ACHN (cell line): Measurements from ENCODE around the gene CLSTN2.

Experiments used
- DNase-seq: peaks from one replicate; pipeline ENCODE4 v3.0.0-alpha.2; 2015
- in situ Hi-C: cut with HindIII; loops from 2 replicates; pipeline ENCODE4 v1.10.0; 2017; ENCODE audit warnings: low sequenced_read_pairs, low pct_ligation_motif_present, low pct_unique_long_range_greater_than_20kb

The CLSTN2 gene

DNA sequence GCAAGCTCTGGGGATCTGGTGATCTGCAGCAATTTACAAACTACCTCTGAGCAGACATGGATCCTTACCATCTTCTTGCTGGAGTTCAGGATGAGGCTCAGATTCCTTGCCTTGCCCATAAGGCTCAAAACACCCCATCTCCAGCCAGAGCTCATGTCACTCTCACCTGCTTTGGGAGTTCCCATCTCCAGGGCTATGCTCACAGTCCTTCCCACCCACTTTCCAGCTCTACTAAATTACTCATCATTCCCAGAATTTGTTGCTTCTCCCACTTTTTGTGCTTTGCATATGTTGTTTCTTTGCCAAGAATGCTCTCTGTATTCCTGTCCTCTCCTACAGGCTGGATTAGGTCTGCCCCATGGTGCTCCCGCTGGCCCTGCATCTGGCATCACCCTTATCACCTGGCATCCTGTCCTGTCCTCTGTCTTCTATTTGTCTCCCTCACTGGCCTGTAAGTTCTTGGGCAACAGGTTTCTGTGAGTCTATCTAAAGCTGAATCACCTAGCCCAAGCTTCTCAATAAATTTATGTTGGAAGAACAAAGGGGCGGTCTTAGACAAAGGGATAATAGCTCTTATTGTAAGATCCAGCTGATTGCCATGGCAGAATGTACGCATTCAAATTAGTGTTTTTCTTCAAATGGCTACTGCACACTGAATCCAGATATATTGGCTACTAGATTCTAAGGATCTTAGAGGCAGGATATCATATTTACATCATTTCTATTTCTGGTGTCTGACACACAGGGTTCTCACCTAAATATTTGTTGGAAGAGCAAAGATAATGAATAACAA is 179.2 kb downstream of the CLSTN2 start:
- no peak for DNase-seq
- in situ Hi-C loops, result no loop called here

DNA sequence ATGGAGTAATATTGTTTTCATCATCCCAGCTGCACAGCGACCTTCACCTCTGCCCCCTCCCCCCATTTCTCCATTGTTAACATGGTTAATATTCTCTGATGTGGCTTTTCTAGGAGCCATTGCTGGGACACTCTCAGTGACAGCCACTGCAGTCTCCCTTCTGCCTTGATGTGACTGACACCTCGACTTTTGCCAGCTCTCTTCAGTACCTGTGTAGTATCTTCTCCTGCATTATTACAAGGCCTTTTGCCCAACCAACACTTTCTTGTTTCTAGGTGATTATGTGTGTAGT is 179.8 kb downstream of the CLSTN2 start:
- in situ Hi-C loops, result no loop called here
- DNase-seq, result no peak

DNA sequence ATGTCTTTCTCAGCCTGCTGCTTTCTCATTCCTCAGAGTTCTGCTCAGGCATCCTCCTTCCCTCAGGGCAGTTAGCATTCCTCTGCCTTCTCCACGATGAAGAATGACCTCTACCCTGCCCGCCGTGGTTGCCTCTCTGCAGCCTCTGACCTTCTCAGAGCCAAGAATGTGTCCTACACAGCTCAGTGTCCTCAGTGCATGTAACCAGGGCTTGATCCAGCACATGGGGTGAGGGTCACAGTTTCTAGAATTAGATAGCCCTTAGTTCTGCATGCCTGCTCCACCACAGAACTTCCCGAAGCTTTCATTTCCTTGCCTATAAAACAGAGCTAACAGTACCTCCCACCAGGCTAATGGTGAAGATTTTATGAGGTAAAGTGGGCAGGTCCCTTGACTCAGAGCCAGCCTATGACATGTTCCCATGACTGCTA is 182.1 kb downstream of the CLSTN2 start:
- in situ Hi-C loops, result no loop called here
- DNase-seq, result no peak

DNA sequence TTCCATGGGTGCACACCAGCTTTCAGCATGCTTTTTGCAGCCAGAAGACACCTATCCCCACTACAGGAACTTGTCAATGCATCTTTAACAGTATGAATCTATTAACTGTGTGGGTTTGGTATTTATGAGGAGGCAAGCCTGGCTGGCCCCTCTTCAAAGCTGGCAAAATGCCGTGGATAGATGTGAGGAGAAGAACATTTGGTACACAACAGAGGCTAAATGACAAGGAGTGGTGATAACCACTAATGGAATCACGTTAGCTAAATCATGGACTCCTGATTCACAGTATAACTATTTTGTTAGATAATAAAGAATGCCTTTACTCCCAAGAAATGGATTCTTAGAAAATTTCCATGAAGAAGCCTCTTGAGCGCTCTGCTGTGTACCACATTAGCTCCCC is 187.2 kb downstream of the CLSTN2 start:
- DNase-seq, result no peak
- in situ Hi-C loops, result no loop called here

DNA sequence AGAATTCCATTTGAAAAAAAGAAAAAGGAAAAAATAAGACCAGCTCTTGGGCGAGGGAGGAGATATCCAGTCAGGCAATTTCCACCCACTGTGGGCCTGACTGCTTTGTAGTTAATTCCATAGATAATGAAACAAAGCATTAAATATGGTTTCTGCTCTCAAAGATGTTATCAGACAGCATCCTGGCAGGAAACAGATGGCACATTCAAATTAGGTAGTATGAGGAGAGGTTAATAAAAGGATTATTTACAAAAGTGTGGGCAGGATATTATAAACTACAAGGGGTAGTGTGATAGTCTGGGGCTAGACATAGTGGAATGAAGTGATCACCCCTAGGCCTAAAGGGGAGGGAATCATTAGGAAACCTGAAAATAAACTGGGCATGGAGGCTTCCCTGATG is 193.2 kb downstream of the CLSTN2 start:
- in situ Hi-C loops, result no loop called here
- DNase-seq, result no peak

DNA sequence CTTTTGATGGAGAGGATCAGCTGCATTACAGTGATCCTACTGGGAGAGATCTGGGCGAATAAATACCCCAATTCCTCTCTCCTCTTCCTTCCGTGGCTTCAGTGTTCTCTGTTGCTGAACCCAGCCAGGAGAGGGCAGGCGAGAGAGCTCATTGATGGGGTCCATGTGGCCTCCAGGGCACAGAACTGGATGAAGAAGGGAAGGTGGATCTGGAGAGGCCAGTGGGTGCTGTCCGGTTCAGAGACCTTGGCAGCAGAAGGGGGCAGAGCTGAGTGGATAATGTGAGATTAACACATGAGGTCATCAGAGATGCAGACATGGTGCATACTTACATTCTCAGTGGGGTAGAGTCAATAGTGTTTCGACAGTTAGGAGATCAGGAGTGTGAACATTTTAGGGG is 193.6 kb downstream of the CLSTN2 start:
- in situ Hi-C loops, result no loop called here
- peak; percentile 42 for DNase-seq

DNA sequence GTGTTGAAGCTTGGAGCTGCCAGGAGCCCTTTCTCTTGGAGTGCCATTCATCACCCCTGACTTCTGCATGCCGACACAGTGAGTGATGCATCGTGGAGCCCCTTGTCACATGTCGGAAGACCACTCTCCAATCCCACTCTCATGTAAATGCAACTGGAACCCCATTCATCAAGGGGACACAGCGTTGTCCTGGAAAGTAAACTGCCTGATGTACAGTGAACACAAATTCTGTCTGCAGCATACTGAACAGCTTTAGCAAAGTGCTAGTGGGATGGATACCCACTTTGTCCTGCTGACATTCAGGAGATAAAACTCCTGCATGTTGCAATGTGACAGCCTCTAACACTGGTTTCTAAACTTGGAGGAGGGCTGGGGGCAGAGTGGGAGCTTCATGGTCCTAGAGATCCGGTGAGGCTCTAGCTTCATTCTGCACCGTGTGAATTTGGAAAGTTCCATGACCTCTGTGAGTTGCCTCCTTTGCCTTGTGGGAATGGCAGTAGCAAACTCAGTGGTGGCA is 194.8 kb downstream of the CLSTN2 start:
- no peak for DNase-seq
- in situ Hi-C loops, result no loop called here

DNA sequence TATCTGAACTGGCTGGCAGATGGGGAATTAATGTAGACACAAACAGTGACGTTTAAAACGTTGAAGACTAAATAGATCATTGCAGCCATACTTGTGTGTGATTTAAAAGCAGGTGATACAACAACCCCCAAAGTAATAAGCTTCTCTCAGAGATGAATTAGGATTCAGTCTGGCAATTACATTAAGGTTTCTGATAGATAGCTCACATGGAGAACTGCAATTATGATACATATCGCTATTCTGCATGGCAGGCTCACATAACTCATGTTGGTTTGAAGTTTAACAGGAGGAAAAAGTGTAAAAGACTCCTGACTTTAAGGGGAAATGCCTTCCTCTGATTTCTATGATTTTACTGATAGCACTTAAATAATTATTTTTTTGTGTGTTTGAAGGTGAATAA is 196.9 kb downstream of the CLSTN2 start:
- in situ Hi-C loops, result no loop called here
- DNase-seq, result no peak

DNA sequence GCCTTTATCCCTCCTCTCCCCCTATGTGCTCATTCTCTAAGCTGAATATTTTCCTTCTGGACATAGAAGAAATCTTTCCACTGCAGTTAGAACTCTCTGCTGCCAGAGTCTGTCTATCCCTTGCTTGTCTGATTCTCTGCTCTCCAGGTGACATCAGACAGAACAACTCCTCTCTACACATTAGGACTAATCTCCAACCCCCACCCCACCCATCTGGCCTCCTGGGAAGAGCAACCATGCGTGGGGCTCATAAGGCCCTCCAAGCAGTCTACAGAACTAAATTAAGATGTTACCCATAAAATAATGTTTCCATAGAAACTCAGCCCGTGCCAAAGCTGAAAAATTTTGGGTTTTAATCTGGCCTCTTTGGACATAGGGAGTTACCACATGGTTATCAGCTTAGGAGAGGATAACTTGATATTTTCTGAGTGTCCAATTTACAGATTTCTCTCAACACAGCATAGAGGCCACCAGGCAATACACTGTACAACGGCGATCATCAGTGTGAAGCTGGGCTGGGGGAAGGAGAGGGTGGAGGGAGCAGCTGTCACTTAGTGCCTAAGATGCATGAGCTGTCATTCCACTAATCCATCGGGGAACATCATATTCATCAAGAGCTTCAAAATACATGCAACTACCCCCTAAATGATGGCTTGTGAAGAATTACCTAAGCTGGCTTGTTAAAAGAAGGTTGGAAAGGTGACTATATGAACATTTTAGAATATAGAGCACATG is 199.4 kb downstream of the CLSTN2 start:
- no peak for DNase-seq
- in situ Hi-C loops, result no loop called here

DNA sequence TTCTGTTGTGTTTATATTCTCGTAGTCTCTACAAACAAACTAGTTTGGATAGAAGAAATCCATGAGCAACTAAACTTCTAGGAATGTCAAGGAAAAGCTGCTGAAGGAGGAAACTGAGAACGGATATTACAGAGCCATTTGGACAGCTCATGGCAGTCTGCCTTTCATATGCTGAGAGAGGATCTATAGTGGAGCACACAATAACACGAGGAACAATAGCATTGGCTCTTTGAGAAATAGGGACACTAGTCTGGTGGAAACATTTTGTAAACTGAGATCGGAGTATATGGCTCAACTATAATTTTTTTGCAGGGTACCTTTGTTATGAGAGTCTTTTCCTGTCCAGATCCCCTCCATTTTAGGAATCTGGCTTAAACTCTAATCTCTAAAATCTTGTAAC is 200.5 kb downstream of the CLSTN2 start:
- in situ Hi-C loops, result no loop called here

DNA sequence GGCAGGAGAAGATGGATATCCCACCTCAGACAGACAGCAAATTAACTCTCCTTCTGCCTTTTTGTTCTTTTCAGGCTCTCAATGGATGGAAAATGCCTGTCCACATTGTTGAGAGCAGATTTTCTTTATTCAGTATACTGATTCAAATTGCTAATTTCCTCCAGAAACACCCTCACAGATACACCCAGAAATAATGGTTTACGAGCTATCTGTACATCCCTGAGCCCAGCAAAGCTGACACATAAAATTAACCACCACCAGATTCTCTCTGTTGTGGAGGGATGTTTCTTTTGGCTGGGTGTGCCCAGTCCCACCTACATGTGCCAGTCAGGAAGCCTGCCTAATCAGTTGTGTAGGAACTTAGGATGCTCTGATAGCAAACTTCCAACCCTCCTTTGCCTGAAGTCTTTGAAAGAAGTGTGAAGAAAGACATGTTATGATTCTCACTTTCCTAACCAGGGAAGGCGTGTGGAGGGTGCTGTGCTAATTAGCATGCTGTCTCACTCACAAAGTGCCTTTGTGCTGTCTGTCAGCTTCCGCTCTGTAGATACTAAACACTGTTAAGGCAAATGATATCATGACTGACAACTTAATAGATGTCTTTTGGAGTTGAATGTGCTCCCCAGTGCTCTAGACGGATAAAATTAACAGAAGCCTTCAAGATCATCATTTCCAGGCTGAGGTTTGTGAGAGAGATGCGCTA is 208.5 kb downstream of the CLSTN2 start:
- in situ Hi-C loops, result no loop called here
- no peak for DNase-seq

More for the DNA sequence above, 200.5 kb downstream of the CLSTN2 start:
- DNase-seq, result no peak

DNA sequence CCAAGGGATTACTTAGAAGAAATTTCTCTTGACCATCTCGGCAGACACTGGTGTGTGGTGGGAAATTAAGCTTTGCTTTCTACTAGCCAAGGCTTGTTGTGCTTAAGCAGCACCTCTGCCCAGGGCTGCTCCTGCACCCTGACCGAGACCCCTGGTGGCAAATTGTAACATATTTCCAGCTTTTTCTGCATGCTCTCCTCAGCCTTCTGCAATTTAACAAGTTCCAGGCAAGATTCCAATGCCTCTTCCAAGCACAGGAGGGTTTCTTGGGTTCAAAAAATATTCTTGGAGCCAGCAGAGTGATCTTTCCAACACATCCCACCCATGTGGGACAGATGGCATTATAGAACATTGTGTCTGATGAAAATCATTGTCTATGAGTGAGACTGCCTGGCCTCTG is 210.5 kb downstream of the CLSTN2 start:
- in situ Hi-C loops, result no loop called here
- DNase-seq, result no peak

DNA sequence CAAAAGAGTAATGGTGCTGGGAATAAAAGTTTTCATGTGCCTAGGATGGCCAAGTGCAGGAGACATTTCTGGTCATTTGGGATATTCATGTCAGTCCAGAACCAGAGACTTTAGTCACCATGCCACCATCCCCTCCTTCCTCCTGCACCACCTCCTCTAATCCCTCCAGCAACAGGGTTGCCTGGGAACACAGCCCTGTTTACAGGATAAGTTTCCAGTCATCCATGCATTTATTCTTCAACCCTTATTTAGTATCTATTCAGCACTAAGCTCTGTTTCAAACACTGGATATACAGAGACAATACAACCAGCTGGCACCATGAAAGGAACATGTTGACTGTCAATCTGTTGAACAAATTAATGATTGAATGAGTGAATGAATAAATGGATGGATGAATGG is 211.7 kb downstream of the CLSTN2 start:
- DNase-seq, result no peak
- in situ Hi-C loops, result no loop called here

DNA sequence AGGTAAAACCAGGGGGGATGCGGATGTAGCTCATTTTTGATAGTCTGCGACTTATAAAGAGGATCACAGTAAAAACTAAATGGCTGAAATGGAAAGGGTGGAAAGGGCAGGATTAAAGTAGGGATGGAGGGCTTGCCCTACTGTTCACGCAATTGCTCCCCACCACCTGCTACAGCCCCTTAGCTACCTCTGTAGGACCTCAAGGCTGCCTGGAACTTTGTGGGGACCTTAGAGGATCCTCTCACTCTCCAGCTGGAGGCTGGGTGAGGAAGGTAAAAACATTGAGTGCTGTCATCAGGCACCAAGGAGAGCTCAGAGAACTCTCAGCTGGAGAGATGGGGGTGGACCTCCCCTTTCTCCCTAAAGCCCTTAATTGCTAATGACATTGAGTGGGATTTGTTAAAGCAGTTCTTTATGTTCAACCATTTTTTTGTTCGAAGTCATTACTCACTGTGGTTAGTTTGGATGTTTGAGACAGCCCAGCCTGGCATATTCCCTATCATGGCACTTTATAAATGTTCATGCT is 213.0 kb downstream of the CLSTN2 start:
- DNase-seq, result no peak
- in situ Hi-C loops, result no loop called here

DNA sequence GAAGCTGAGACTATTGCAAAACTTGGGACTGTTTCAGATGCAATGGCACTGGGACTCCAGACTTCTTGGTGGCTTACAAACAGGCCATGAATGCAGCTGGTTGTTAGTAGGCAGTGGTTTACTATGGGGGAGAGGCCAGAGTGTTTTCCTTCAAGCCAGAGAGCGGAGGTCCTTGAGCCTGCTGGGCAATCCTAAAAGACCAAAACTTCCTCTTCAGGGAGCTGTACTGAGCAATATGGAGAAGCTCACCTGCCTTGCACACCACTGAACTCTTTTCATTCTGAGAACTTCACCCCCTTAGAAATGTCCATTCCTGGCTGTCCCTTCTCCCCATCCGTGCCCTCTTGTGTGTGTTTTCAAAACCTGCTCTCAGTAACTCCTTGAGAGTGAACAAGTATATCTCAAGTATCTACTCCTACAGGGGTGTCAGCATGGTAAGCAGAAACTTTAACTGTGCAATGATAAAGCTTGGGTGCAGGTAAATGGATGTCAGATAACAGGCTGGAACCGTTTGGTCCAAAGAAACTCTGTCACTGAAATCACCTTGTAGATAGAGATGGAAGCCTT is 213.9 kb downstream of the CLSTN2 start:
- no peak for DNase-seq
- in situ Hi-C loops, result no loop called here

DNA sequence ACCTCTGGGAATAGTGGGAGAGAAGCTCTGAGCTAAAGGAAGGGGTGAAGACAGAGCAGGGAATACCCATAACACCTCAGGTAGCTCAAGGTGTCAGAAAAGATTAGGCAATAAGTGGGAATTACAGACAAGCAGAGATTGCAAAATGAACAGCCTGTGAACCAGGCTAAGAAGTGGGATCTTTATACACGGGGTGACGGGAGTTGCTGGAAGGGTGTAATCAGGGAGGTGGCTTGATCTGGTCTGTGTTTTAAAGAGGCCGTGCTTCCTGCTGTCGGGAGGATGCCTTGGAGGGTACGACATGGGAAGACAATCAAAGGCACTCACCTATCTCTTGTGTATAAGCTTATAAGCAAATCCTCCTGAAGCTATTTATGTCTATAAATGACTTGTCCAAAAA is 216.3 kb downstream of the CLSTN2 start:
- no peak for DNase-seq
- in situ Hi-C loops, result no loop called here

DNA sequence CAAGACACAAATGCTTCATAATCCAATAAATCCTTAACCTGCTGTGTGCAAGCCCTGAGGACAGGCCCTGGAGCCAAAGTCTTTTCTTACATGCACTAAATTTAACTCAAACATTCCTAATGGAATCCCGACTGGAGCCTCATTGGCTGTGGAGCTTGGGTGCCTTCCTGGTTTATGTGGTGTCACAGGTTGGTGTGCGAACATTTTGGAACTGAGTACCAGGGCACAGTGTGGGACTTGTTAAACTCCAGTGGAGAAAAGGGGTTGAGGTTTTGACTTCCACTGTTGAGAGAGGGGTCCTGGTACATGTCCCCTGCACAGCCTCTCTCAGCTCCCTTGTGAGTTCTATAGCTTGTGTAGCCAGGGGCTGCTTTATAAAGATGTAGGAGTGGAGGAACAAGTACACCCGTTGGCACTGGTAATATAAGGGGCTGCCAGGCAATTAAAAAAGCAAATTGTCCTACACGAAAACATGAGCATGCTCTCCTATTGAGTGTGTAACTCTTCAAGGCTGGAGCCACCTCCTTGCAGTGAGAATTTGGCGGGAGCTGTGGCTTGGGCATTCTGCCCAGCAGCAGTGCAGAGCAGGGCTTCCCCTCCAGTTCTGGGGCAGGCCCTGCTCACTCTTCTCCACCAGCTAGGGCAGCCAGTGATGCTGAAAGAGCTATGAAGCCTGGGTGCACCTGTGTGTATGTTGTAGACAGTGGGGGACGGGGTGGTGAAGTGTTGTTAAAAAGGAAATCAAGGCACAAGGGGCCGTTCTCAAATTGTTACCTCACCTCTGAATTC is 218.1 kb downstream of the CLSTN2 start:
- no peak for DNase-seq
- in situ Hi-C loops, result no loop called here

DNA sequence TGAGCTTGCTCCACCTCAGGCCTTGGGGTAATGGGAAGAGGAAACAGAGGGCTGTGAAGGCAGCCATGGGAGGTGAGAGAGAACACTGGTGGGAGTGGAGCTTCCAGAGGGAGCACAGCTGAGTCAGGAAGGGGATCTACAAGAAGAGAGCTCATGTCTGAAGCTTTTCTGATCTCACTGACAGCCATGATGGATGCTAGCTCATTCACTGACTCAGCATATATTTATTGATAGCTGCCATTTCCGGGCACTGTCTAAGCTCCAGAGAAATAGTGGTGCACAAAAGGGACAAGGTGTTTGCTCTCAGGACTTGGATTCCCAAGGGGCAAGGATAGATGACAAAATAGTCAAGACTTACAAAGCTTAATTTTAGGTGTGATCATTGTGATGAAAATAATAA is 218.8 kb downstream of the CLSTN2 start:
- DNase-seq, result no peak
- in situ Hi-C loops, result no loop called here
